ENCODE data around the gene HDGFL3.
A peak's percentile ranks its signal among the peaks of the same experiment; 100 is the strongest.
"Not testable (repeated sequence)": the region's sequence is repeated elsewhere in the genome, so short reads cannot be mapped to it uniquely, and the experiment has no call there.

HDGFL3 gene

DNA sequence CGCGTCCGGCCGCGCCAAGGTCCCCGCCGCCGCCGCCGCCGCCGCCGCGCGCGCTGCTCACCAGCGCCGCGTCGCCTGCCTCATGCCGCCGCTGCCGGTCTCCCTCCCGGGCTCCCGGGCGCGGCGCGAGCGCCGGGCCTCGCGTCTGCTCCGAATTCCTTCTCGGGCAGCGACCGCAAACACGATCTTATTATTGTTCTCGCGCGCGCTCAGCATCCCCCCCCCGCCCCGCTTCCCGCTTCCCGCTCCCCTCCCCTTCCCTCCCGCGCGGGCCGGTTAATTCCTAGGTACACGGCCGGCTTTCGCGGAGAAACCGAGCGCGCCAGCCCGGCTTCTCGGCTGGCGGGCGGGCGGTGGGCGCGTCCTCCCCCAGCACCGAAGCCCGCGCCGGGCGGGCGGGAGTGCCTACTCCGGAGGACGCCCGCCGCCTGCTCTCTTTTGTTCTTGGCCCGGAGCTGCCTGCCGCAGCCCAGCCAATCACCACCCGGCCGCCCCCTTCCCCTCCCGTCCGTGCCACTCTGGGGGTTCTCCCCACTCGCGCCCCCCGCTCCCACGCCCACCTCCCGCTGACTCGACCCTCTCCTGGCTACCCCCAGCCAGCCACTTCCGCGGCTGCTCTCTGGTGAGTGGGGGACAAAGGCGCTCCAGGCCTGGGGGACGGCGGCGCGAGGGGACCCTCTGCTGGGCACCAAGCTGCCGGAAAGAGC lies at the start of gene HDGFL3:
TSS of gene HDGFL3 (minus strand) at position 164 of the 707 bp plus-strand sequence. CDS start 409 bp downstream, outside the sequence.
- peak; percentile 10 for DNase-seq

DNA sequence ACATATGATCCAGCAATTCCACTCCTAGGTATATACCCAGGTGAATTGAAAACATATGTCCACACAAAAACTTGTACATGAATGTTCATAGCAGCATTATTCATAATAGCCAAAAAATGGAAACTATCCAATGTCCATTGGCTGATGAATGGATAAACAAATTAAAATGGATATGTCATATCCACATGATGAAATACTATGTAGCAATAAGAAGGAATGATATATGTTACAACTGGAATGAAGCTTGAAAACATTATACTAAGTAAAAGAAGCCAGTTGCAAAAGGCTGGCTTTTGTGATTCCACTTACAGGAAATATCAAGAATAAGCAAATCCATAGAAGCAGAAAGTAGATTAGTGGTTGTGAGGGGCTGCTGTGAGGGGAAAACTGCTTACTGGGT lies 43.2 kb upstream of the HDGFL3 start:
- no peak for DNase-seq

DNA sequence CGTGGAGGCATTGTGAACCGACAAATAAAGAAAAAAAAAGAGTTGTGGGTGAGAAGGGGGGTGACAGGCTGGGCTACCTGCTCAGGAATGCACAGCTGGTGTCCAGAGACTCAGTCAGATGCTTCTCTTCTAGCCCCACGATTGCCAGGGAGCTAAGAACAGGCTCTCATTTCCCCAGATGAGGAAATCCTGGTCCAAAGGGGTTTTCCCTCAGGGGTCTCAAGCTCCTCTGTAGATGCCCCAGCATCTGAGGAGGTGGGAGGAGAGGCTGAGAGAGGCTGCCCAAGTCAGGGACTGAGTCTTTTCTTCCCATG lies 41.4 kb upstream of the HDGFL3 start:
- no peak for DNase-seq

DNA sequence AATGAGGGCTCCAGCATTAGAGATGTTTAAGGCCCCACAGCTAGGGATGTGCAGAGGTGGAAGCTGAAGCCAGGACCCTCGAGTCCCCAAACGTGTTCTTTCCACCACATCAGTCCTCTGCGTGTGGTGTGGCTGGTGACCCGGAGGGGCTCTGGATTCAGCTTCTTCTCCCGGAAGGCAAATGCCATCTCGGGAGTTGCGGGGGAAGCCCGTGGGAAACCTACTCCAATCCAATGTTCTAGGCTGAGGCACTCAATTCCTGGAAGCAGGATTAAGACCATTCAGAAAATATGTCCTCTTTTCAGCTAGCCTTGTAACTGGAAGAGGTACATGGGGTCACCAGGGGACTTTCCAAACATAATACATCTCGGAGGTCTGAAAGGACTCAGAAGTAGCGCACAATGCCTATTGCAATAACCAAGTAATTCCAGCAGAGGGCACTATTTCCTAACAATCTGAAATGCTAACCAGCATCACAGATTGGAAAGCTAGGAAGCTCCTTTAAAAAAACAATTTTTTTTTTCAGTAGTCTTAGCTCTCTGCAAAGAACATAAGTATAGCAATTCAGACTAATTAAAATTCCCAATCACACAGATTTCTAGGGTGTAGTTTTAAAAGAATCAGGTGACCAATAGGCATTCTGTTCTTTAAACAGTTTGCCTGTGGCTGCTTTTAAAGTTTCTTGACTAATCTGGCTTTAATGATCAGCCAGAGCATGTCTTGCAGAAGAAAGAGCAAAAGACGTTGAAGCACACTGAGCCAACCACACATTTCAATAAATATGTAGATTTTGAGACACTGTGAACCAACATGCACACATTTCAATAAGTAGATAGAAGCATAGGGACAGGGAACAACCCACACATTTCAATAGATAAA lies 40.8 kb upstream of the HDGFL3 start:
- DNase-seq: peak; percentile 52

DNA sequence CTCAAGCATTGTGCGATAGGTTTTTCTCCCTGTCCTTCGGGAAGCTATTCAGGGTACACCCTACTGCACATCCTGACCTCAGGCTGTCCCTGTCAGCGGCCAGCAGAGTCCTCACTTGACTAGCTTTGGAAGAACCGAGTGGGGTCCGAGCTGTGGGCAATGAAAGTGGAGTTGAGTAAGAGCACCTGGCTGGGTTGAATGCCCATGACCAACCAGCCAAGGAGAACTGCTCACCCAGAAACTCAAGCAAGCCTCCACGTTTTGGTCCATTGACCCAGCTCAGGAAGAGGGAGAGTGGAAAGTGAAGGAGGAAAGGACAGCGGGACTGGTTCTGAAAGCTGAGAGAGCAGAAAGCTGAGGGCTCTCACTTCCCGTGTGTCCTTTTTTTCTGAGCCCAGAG lies 36.0 kb upstream of the HDGFL3 start:
- no peak for DNase-seq

DNA sequence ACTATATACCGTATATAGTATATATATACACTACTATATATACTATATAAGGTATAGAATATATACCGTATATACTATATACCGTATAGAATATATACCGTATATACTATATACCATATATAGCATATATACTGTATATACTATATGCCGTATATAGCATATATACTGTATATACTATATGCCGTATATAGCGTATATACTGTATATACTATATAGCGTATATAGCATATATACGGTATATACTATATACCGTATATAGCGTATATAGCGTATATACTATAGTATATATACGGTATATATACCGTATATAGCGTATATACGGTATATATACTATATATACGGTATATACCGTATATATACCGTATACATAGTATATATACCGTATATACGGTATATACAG lies 22.6 kb upstream of the HDGFL3 start:
- no peak for DNase-seq

DNA sequence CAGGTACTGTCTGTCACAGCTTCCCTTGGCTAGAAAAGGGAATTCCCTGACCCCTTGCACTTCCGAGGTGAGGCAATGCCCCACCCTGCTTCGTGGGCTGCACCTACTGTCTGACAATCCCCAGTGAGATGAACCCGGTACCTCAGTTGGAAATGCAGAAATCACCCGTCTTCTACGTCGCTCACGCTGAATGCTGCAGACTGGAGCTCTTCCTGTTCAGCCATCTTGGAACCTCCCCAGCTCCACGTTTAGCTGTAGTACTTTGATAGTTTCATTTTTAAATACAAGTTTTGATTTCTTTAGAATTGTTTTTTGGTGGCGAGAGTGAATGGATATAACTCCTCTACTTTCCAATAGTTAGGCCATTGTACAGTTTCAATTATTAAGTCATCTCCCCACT lies 17.8 kb upstream of the HDGFL3 start:
- no peak for DNase-seq

DNA sequence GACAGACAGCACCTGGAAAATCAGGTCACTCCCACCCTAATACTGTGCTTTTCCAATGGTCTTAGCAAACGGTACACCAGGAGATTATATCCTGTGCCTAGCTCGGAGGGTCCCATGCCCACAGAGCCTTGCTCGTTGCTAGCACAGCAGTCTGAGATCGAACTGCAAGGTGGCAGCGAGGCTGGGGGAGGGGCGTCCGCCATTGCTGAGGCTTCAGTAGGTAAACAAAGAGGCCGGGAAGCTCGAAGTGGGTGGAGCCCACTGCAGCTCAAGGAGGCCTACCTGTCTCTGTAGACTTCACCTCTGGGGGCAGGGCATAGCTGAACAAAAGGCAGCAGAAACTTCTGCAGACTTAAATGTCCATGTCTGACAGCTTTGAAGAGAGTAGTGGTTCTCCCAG lies 14.2 kb upstream of the HDGFL3 start:
- not testable (repeated sequence) for DNase-seq

DNA sequence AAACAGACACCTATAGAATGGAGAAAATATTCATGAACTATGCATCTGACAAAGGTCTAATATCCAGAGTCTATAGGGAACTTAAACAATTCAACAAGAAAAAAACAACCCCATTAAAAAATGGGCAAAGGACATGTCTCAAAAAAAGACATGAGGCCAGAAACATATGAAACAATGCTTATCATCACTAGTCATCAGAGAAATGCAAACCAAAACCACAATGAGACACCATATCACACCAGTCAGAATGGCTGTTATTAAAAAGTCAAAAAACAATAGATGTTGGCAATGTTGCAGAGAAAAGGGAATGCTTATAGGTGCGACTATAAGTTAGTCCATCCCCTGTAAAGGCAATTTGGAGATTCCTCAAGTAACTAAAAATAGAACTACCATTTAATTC lies 11.4 kb upstream of the HDGFL3 start:
- DNase-seq: no peak

DNA sequence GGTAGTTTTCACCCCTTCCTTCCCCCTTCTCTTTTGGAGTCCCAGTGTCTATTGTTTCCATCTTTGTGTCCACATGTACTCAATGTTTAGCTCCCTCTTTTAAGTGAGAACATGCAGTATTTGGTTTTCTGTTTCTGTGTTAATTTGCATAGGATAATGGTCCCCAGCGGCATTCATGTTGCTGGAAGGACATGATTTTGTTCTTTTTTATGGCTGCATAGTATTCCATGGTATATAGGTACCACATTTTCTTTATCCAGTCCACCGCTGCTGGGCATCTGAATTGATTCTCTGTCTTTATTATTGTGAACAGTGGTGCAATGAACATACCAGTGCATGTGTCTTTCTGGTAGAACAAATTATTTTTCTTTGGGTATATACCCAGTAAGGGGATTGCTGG lies 7.7 kb upstream of the HDGFL3 start:
- no peak for DNase-seq

DNA sequence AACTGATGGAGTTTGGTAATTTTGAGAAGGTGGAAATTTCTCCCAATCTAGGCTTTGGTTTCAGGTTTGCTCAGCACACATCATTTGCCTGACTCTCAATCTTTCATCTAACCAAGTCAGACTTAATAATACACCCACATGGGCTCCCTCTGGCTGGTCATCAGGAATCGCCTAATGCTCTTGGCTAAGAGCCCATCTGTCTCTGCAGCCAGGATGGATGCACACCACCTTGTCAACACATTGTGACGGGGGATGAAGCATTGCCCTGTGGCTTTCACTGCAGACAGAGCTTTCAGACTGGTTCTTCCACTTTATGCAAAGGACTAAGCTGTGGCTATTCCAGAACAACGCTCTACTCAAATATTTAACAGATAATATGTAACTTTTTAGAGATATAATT lies 3.0 kb upstream of the HDGFL3 start:
- DNase-seq: no peak

DNA sequence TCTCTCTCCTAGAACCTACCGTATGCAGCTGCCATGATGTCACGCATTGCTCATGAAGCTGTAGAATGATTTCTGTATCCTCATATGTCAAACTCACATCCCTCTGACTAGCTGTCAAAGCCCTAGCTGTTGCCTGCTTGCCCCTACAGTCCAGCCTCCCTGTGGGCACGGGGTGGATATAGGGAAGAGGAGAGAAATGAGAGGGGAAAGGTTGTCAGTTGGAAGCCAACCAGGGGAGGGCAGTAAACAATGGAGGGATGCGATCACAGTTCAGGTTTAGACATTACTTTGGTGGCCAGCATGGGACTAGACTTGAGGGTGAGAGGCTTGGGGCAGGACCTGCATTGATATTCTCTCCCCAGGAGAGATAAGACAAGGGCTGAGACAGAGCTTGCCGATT lies 1.7 kb upstream of the HDGFL3 start:
- DNase-seq: no peak

DNA sequence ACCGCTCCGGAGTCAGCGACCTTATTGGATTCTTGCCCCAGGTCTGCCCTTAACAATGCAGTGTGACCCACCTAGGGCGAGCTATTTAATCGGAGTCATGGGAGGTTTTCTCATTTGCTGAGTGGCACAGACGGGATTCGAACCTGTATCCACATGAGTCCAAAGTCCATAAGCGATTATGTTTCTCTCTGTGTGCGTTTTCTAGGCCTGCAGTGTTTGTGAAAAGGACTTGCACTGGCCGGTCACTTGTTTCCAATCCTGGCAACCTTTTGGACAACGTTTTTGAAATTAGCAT lies 691 bp upstream of the HDGFL3 start:
- no peak for DNase-seq

DNA sequence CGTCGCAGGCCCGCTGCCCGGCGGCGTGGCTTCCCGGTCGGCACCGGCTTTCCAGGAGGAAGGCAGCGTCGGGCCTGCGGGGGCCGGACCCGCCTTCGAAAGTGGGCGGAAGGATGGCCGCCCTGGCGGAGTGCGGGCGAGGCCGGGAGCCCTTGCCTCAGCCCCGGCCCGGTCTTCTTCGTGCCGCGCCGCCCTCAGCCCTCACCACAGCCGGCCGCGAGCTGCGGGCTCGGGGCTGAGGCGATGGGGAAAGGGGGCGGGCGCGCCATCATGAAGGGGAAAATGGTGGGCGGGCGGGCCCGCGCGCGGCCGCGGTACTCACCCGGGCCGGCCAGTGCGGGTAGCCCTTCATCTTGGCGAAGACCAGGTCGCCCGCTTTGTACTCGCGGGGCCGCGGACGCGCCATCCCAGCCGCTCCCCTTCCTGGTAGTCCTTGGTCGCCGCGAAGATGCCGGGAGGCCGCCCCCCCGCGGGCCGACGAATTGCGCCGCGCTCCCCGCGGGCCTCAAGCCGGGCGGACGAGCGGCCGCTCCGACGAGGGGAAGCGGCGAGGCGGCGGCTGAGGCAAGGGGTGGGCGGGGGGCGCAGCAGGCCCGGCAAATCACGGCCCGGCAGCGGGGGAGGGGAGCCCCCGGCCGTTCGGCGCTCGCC lies 489 bp downstream of the HDGFL3 start:
- DNase-seq: no peak

DNA sequence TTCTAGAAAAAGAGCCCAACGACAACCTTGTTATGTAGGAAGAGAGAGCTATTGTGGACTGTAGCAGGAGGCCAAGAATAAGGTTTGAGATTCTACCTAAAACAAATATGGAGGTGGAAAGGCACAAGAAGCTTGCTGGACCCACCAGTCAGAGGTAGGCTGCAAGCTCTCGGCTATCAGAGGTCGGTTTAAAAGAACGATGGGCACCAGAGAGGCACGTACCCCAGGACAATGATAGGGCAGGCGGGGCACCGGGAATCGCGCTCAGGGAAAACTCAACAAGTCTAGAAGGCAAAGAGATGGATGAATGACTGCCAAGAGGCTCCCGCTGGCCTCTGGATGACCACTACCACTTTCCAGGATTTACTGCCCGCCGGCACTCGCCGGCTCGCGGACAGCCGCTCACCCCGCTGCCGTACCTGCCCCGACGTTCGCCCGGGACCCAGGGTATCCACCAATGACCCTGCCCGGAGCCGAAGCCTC lies 1.1 kb downstream of the HDGFL3 start:
- no peak for DNase-seq

DNA sequence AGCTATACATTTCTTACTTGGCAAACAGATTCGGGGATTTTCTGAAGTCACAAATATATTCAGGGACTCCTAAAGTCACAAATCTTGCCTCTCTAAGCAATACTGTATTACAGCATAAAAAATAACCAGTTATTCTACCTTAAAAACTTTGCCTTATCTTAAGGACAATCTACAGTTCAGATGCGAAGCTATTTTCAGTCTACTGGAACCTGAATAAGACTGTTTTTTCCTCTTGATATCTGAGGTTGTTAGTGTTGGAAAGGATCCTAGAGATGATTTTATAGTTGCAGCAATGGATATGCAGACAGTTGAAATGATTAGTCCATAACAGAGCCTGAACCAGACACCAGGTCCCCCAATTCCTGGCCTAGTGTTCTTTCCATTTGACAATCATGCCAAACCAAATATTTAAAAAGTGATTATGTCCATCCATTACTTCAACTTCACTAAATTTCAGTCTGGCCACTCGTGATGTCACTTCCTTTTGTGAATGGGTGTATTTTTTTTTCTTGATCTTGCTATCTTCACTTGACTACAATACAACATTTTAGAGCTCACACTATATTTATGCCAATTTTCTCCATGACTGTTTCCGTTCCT lies 1.8 kb downstream of the HDGFL3 start:
- no peak for DNase-seq

DNA sequence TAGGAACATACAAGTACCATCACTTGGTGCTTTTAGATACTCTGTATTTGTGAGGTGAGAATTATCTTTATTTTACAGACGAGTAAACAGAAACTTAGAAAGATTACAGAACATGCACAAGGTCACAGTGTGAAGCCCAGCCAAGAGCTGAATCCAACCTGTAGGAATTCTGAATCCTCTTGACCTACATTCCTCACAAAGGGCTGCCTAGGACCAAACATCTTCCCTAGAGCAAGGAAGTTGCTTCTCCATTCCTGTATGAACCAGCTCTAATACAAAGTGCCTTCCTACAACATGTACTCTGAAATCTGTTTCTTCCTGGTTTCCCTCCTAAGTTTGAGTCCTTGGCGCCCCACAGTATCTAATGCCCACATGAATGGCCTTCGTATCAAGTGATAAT lies 2.9 kb downstream of the HDGFL3 start:
- no peak for DNase-seq

DNA sequence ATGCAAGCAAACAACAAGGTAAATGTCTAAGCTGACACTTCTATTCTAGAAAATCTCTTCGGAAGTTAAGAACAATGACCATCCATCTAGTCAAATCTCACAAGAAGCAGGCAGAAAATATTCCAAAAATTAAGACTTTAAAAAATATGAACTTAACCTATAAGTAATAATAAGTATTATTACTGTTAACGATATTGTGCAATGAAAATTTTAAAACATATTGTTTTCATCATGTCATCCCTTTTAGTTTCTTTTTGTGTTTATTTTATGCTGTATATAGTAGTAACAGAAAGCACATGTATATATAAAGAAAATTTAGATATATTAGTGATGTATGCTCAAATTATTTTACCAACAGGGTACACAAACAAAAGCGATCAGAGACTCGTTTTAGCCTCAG lies 4.1 kb downstream of the HDGFL3 start:
- DNase-seq: no peak

DNA sequence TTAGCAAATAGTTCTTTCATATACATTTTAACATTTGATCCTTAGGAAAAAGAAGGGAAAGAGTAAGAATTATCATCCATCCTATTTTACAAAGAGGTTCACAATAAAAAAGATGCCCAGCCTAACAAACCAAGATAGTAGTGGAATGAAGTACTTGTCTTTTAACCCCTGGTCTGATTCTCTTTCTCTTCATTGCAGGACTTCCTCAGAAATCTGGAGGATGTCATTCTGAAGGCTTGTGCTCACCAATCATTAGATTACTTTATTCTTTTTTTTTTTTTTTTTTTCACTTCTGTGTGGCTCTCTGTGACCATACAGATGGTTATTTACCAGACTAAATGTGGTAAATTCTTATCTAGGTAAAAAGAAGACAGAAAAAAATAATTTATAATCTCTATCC lies 7.0 kb downstream of the HDGFL3 start:
- no peak for DNase-seq

DNA sequence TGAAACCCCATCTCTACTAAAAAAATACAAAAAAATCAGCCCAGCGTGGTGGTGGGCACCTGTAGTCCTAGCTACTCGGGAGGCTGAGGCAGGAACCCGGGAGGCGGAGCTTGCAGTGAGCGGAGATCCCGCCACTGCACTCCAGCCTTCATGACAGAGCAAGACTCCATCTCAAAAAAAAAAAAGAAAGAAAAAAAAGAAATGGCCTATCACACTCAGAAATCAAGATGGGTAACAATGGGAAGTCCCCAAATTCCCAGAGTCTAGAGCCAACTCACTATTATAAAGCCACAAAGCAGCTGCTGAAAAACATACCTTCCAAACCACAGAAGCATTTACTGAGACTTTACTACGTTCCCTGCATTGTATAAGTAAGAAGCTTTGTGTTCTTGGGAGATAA lies 7.5 kb downstream of the HDGFL3 start:
- DNase-seq: peak; percentile 7

DNA sequence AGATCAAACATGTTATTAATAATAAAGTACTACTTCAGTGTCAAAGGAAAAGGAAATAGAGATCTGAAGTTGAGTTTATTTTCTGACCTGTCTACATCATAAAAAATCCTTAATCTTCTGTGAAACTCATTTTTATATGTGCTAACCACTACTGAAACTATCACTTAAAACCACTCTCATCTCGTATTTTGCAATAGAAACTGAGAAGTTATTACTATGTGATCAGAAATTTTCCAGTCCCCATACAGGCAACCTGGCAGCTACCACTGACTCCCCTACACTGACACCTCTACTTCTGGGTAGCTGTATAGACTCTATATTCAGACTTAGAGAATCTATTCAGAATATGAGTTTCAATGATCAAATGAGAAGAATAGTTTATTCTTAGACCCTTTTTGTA lies 8.3 kb downstream of the HDGFL3 start:
- DNase-seq: no peak

DNA sequence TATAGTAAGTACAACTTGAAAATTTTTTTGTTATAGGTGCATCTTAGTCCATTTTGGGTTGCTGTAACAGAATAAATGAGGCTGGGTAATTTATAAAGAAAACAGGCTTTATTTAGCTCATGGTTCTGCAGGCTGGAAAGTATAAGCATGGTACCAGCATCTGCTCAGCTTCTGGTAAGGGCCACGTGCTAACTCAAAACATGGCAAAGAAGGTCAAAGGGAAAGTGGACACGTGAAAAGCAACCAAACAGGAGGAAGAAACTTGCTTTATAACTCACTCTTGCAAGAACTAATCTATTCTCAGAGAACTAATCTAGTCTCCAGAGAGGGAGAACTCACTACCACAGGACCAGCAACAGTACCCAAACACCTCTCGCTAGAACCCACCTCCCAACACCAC lies 9.1 kb downstream of the HDGFL3 start:
- no peak for DNase-seq

DNA sequence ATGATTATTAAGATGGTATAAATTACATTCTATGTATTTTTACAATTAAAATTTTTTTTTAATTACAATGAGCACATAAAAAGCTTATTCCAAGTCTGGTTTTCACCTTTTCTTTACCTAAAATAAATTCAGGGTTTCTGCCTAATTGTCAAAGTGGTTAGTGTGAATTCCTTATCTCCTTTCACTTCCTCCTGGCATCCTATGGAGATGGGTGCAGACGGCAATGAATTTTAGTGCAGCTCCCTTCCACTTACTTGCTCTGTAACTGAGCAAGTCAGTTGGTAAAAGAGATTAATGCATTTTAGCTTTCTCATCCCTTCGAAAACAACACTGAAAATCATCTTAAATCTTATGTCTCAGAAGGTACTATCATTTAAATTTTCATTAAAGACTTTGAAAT lies 13.1 kb downstream of the HDGFL3 start:
- DNase-seq: no peak

DNA sequence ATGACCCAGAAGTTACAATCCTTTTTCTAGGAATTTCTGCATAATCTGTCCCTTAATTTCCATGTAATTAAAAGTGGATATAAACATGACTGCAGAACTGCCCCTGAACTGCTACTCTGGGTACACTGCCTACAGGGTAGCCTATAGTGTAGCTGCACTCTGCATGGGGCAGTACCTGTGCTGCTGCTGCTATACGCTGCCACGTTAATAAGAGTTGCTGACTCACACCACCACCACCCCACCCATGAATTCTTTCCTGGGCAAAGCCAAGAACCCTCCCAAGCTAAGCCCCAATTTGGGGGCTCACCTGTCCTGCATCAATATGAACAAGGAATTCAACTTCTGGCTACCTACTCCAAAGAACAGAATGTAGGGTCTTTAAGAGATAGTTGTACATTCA lies 13.9 kb downstream of the HDGFL3 start:
- DNase-seq: no peak

Data from CD4-positive, alpha-beta T cell treated with Interleukin-17A for 1 hour (primary cell).